Activated B cell treated with CpG ODN at 0.5 μM for 24 hours (primary cell): ENCODE data around the gene OAF. TPM values are rescaled to one million over a fixed set of nuclear protein-coding genes. Genes with fewer than 3 reads are reported as not detected.

ENCODE experiments used
- ATAC-seq: fragments of 200-7000 bp; cut with Tn5 transposase; one replicate; pipeline ENCODE4 v1.10.0; 2021; ENCODE audit warnings: low read depth, mild to moderate bottlenecking, moderate library complexity
- CTCF ChIA-PET: fragments of 350-600 bp; sonication (Branson Sonifier 250); formaldehyde crosslinking; loops from one replicate; lab custom pipeline; 2021; ENCODE audit warnings: antibody characterized with exemption; lab: Charles Lee
- POLR2A ChIA-PET: fragments of 350-600 bp; sonication (Branson Sonifier 250); formaldehyde crosslinking; loops from one replicate; lab custom pipeline; 2021; ENCODE audit warnings: antibody characterized with exemption; lab: Charles Lee
- DNase-seq: peaks from one replicate; pipeline ENCODE4 v3.0.0; 2022
- H3K27ac Mint-ChIP-seq: one replicate; pipeline ENCODE4 v1.8.0; 2020; ENCODE audit warnings: mixed read lengths
- H3K27me3 Mint-ChIP-seq: one replicate; pipeline ENCODE4 v1.8.0; 2021; ENCODE audit warnings: mixed read lengths
- H3K36me3 Mint-ChIP-seq: one replicate; pipeline ENCODE4 v1.8.0; 2021; ENCODE audit warnings: low read depth, mixed read lengths
- H3K4me1 Mint-ChIP-seq: one replicate; pipeline ENCODE4 v1.8.0; 2021; ENCODE audit warnings: mixed read lengths
- H3K4me3 Mint-ChIP-seq: one replicate; pipeline ENCODE4 v1.8.0; 2020; ENCODE audit warnings: mild to moderate bottlenecking, mixed read lengths
- H3K9me3 Mint-ChIP-seq: one replicate; pipeline ENCODE4 v1.8.0; 2020; ENCODE audit warnings: mixed read lengths
- intact Hi-C: fragments of 100-400 bp; cut with micrococcal nuclease; formaldehyde crosslinking; loops from one replicate; pipeline ENCODE4 v1.15.1; 2024
- total RNA-seq: library from RNA; stranded (reverse); gene quantifications from 2 replicates; pipeline ENCODE4 v1.2.3, GENCODE V29; 2022
- TF ChIP-seq, protein P1 (sequence below): fragments of 200-600 bp; IDR thresholded peaks from one replicate; pipeline ENCODE4 v1.8.0; 2022; ENCODE audit warnings: antibody characterized with exemption, mild to moderate bottlenecking

Gene OAF
- total RNA-seq, 1 donor from 2014 or later: 0.78 TPM

DNA sequence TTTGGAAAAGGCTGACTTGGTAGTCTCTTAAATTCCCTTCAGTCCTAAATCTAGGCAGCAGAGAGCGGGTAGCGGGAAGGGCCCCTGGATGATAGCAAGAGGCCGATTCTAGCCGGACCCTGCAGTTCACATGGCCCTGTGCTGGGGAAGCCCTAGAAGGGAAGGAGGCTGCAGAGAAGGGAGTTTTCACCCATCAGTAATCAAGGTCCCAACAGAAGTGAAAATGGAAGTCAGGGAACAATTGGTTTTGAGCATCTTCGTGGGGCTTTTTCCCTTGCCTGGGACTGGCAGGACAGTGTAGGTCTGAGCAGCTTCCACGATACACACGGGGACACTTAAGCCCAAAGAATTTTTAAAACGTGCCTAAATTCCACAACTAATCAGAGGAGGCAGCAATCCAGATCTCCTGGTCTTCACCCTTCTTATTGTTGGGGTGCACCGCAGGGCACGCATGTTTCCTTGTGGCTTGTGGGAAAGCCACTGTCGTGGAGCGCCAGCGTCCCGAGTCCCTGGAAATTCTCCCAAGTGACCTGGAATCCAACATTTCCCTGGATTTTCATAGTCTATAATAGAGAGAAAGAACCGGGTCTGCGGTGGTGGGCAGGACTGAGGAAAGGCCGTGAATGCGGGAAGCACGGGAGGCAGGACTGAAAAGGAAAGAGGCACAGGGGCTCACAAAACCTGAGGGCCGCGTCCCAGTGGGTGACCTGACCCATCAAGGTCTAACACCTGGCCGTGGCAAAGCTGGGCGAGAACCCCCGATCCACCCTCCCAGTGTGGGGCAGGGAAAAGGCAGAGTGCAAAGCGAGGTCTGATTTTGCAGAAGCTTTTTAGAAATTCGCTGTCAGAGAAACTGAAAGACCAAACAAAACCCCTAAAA is 846 bp upstream of the OAF start:
- H3K4me1 Mint-ChIP-seq: peaks cover 14% of the 10 kb centered on the region

DNA sequence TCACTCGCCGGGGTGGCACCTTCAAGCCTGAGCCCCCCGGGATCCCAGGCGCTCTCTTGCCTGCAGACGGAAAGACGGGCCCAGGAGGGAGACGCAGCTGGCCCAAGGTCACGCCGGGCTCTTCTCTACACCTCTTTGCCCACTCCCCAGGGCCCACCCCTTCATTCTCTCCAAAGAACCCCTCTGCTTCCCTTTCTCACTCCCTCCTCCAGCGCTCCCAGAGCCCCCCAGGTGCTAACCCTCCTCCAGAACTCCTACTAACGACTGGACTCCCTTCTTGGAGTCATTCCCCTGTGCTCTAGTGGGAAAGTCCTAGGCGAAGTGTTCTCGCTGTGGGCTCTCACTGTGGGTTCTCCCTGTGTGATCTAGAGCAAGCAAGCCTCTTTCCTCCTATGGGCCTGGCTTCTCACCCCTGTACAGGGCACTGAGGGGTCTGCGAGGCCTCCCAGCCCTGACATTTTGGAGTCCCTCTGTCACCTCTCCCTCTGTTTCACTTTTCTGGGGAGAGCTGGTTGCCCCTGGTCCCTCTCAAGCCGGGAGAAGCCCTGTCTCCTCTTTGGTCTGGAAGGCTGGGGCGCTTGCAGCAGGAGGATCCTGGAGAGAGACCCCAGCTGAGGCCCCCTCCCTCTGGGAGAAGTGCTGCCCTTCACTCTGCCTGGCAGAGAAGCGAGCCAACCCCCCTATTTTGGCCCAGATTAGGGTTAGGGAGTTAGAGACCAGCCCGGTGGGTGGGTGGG is 858 bp downstream of the OAF start:
- POLR2A ChIA-PET: no interaction called here
- CTCF ChIA-PET: no interaction called here
- H3K27me3 Mint-ChIP-seq: peaks cover 27% of the 10 kb centered on the region
- DNase-seq: no peak
- H3K4me1 Mint-ChIP-seq: peaks cover 14% of the 10 kb centered on the region
- peak overlapping the region; percentile 39 for H3K27ac Mint-ChIP-seq
- ATAC-seq: peak; percentile 3
- TF ChIP-seq, protein P1, sequence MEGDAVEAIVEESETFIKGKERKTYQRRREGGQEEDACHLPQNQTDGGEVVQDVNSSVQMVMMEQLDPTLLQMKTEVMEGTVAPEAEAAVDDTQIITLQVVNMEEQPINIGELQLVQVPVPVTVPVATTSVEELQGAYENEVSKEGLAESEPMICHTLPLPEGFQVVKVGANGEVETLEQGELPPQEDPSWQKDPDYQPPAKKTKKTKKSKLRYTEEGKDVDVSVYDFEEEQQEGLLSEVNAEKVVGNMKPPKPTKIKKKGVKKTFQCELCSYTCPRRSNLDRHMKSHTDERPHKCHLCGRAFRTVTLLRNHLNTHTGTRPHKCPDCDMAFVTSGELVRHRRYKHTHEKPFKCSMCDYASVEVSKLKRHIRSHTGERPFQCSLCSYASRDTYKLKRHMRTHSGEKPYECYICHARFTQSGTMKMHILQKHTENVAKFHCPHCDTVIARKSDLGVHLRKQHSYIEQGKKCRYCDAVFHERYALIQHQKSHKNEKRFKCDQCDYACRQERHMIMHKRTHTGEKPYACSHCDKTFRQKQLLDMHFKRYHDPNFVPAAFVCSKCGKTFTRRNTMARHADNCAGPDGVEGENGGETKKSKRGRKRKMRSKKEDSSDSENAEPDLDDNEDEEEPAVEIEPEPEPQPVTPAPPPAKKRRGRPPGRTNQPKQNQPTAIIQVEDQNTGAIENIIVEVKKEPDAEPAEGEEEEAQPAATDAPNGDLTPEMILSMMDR: no peak
- intact Hi-C loops: loop anchor here (10.0 kb wide), 1 partner anchor 537 kb away; no protein-coding TSS in a partner anchor
- peak overlapping the region; percentile 87 for H3K4me3 Mint-ChIP-seq
- no peaks in the 10 kb centered on the region for H3K36me3 Mint-ChIP-seq
- no peaks in the 10 kb centered on the region for H3K9me3 Mint-ChIP-seq

More for the DNA sequence above, 846 bp upstream of the OAF start:
- TF ChIP-seq, protein P1: no peak
- Mint-ChIP-seq H3K36me3 (no peaks in the 10 kb centered on the region), H3K27me3 (peaks cover 32% of the 10 kb centered on the region), H3K4me3 (peak overlapping the region; percentile 82), H3K27ac (no peak overlapping the region), H3K9me3 (no peaks in the 10 kb centered on the region)
- no peak for DNase-seq
- ChIA-PET CTCF (no interaction called here), POLR2A (interaction anchor here (0.8 kb wide), 1 partner anchor 19 kb away, joined by 6 read pairs; no protein-coding TSS in a partner anchor)
- intact Hi-C loops: loop anchor here (10.0 kb wide), 1 partner anchor 535 kb away; no protein-coding TSS in a partner anchor
- no peak for ATAC-seq

DNA sequence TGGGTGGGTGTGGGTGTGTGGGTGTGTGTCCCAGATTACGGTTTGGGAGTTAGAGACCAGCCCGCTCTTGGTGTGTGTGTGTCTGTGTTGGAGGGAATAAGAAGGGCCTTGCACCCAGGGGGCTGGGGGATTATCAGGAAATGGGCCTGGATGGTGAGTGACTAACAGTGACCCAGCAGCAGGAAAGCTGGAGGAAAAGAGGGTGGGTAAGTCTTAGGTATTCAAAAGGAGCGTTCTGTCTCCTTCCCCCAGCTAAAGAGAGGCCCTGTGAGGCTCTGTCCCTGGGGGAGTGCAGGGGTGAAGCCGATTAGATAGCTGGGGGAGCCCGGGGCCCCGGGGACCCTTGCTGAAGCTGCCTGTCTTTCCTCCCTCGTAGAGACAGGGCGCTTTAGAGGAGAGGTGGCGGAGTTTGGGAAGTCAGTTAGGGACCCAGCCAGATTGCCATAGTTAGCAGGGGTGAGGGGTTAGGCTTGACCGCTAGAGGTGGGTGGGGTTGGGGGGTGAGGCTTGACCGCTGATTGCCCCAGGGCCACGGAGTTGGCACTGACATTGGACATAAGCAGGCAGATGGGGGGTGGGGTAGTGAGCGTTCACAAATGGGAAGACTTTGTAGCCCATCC is 1.5 kb downstream of the OAF start:
- intact Hi-C loops: loop anchor here (10.0 kb wide), 1 partner anchor 538 kb away; no protein-coding TSS in a partner anchor
- Mint-ChIP-seq H3K4me1 (peaks cover 14% of the 10 kb centered on the region), H3K27me3 (peaks cover 26% of the 10 kb centered on the region), H3K9me3 (no peaks in the 10 kb centered on the region), H3K36me3 (no peaks in the 10 kb centered on the region), H3K27ac (no peak overlapping the region), H3K4me3 (peak overlapping the region; percentile 52)
- CTCF ChIA-PET: no interaction called here
- TF ChIP-seq, protein P1: no peak
- DNase-seq (no peak), ATAC-seq (no peak)
- POLR2A ChIA-PET: no interaction called here

DNA sequence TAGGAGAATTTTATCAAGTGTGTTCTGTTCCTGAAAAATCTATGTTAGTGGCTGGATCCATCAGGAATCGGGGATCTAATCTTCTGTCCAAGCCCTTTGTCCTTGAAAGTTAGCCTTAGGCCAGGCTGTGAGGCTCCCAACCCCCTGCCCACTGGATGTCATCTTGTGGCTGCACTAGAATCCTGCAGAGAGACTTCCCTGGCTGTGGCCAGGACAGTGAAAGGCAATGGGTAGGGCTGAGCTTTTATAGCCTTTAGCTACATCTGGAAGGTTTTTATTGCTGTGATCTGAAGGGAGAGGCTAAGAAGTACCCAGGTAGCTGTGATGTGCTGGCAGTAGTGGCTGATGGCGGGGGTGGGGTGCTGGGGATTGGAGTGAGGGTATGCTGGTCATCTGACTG is 2.1 kb downstream of the OAF start:
- POLR2A ChIA-PET: interaction anchor here (0.6 kb wide), 1 partner anchor 23 kb away, joined by 7 read pairs; no protein-coding TSS in a partner anchor
- Mint-ChIP-seq H3K9me3 (no peaks in the 10 kb centered on the region), H3K27me3 (peaks cover 20% of the 10 kb centered on the region), H3K4me3 (no peak overlapping the region), H3K36me3 (no peaks in the 10 kb centered on the region), H3K4me1 (peaks cover 14% of the 10 kb centered on the region), H3K27ac (no peak overlapping the region)
- DNase-seq (no peak), ATAC-seq (no peak)
- CTCF ChIA-PET: no interaction called here
- TF ChIP-seq, protein P1: no peak
- intact Hi-C loops: loop anchor here (10.0 kb wide), 1 partner anchor 538 kb away; no protein-coding TSS in a partner anchor
